Panc1 (cell line): ENCODE data around the gene TBC1D16.

Experiments used
- CTCF ChIP-seq: fragments of 450-650 bp; IDR thresholded peaks from 2 replicates; pipeline ENCODE4 v1.5.1; 2017; ENCODE audit warnings: mild to moderate bottlenecking
- POLR2AphosphoS5 ChIP-seq: IDR thresholded peaks from 2 replicates; pipeline ENCODE4 v1.6.1; 2012; ENCODE audit warnings: mild to moderate bottlenecking, low read depth, low read length, moderate library complexity
- REST ChIP-seq, 2 experiments: IDR thresholded peaks; 2 replicates each; pipeline ENCODE4 v1.6.1; 2011 to 2012; ENCODE audit warnings: low read depth in 2 of 2, control low read depth in 1 of 2, low read length in 1 of 2, mild to moderate bottlenecking in 1 of 2, moderate library complexity in 1 of 2; ENCODE audit not compliant: insufficient read depth in 1 of 2
- TCF7L2 ChIP-seq: IDR thresholded peaks from 2 replicates; pipeline ENCODE4 v1.6.1; 2011; ENCODE audit warnings: mild to moderate bottlenecking, low read depth, low read length, inconsistent platforms

- TF ChIP-seq POLR2AphosphoS5 (no peak), CTCF (no peak), REST (IDR thresholded peaks at IDR 0.05; ENCODE audit: insufficient read depth in 1 of 2, low read depth in 2 of 2, low read length in 1 of 2) (no peak), TCF7L2 (no peak)
Observed at GRCh38 chr17:80030730-80031410, 4.8 kb downstream of the TBC1D16 start.
